Kidney epithelial cell (primary cell): ENCODE measurements around the gene ST3GAL2. TPM values are rescaled to one million over a fixed set of nuclear protein-coding genes. Genes with fewer than 3 reads are reported as not detected.

Experiments
- DNase-seq: peaks from one replicate; pipeline ENCODE4 v3.0.0-alpha.2; 2010; ENCODE audit warnings: low read depth
- H3K27me3 ChIP-seq: 2 replicates; pipeline ENCODE4 v1.6.0; 2011; ENCODE audit warnings: low read length; ENCODE audit not compliant: control insufficient read depth, insufficient read depth
- H3K36me3 ChIP-seq: 2 replicates; pipeline ENCODE4 v1.5.1; 2011; ENCODE audit warnings: low read length; ENCODE audit not compliant: control insufficient read depth, insufficient read depth
- H3K4me3 ChIP-seq: 2 replicates; pipeline ENCODE4 v1.5.1; 2011; ENCODE audit warnings: low read depth, mild to moderate bottlenecking, control low read depth, low read length
- CTCF ChIP-seq: IDR thresholded peaks from 2 replicates; pipeline ENCODE4 v1.5.1; 2011; ENCODE audit warnings: mild to moderate bottlenecking, moderate library complexity, low read length, control low read depth, inconsistent platforms; ENCODE audit not compliant: insufficient read depth, poor library complexity, severe bottlenecking
- total RNA-seq: library from RNA; depleted of rRNA; stranded (reverse); fragments of >200 nt; gene quantifications from 2 replicates; pipeline ENCODE4 v1.2.3, GENCODE V29; 2015

ST3GAL2 gene
- total RNA-seq, 1 donor from 2014 or later: 22.6 TPM

GRCh38 chr16:70402916-70403659 is 35.8 kb downstream of the ST3GAL2 start:
- Histone ChIP-seq H3K4me3 (no peak overlapping the region), H3K27me3 (no peaks in the 10 kb centered on the region), H3K36me3 (peaks cover 1% of the 10 kb centered on the region)
- DNase-seq: no peak
- no peak for TF ChIP-seq CTCF

- DNase-seq: no peak
- peaks cover 1% of the 10 kb centered on the region for H3K36me3 ChIP-seq
- no peak for TF ChIP-seq CTCF
- no peak overlapping the region for H3K4me3 ChIP-seq
- H3K27me3 ChIP-seq: no peaks in the 10 kb centered on the region
Measured at GRCh38 chr16:70399951-70400350, 38.9 kb downstream of the ST3GAL2 start.

- no peak for TF ChIP-seq CTCF
- Histone ChIP-seq H3K4me3 (no peak overlapping the region), H3K27me3 (no peaks in the 10 kb centered on the region), H3K36me3 (peaks cover 2% of the 10 kb centered on the region)
- DNase-seq: no peak
Measured at GRCh38 chr16:70399381-70399780, 39.5 kb downstream of the ST3GAL2 start.

- Histone ChIP-seq H3K4me3 (no peak overlapping the region), H3K27me3 (no peaks in the 10 kb centered on the region), H3K36me3 (peaks cover 2% of the 10 kb centered on the region)
- TF ChIP-seq CTCF: no peak
- no peak for DNase-seq
Measured at GRCh38 chr16:70398177-70398743, 40.6 kb downstream of the ST3GAL2 start.

- H3K36me3 ChIP-seq: peaks cover 2% of the 10 kb centered on the region
- no peak for DNase-seq
- no peaks in the 10 kb centered on the region for H3K27me3 ChIP-seq
- TF ChIP-seq CTCF: no peak
- no peak overlapping the region for H3K4me3 ChIP-seq
Measured at GRCh38 chr16:70396246-70396904, 42.5 kb downstream of the ST3GAL2 start.
